Measurements from ENCODE around the gene DPYSL3. TPM values are rescaled to one million over a fixed set of nuclear protein-coding genes. Genes with fewer than 3 reads are reported as not detected.

The DPYSL3 gene
- total RNA-seq, 1 donor from 2014 or later = 102 TPM

- Mint-ChIP-seq H3K9me3 (no peaks in the 10 kb centered on the region), H3K27ac (ENCODE audit: unreplicated experiment) (no peak overlapping the region), H3K4me1 (no peaks in the 10 kb centered on the region), H3K4me3 (no peak overlapping the region), H3K36me3 (ENCODE audit: low read depth) (peaks cover 2% of the 10 kb centered on the region), H3K27me3 (ENCODE audit: low read depth) (no peaks in the 10 kb centered on the region)
- no peak for DNase-seq (ENCODE audit: low read depth, low spot score)
- TF ChIP-seq, protein P1, sequence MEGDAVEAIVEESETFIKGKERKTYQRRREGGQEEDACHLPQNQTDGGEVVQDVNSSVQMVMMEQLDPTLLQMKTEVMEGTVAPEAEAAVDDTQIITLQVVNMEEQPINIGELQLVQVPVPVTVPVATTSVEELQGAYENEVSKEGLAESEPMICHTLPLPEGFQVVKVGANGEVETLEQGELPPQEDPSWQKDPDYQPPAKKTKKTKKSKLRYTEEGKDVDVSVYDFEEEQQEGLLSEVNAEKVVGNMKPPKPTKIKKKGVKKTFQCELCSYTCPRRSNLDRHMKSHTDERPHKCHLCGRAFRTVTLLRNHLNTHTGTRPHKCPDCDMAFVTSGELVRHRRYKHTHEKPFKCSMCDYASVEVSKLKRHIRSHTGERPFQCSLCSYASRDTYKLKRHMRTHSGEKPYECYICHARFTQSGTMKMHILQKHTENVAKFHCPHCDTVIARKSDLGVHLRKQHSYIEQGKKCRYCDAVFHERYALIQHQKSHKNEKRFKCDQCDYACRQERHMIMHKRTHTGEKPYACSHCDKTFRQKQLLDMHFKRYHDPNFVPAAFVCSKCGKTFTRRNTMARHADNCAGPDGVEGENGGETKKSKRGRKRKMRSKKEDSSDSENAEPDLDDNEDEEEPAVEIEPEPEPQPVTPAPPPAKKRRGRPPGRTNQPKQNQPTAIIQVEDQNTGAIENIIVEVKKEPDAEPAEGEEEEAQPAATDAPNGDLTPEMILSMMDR (conservative IDR thresholded peaks at IDR 0.05) = no peak
These were observed 41.8 kb downstream of the DPYSL3 start for GRCh38 chr5:147467973-147468508.

DNA sequence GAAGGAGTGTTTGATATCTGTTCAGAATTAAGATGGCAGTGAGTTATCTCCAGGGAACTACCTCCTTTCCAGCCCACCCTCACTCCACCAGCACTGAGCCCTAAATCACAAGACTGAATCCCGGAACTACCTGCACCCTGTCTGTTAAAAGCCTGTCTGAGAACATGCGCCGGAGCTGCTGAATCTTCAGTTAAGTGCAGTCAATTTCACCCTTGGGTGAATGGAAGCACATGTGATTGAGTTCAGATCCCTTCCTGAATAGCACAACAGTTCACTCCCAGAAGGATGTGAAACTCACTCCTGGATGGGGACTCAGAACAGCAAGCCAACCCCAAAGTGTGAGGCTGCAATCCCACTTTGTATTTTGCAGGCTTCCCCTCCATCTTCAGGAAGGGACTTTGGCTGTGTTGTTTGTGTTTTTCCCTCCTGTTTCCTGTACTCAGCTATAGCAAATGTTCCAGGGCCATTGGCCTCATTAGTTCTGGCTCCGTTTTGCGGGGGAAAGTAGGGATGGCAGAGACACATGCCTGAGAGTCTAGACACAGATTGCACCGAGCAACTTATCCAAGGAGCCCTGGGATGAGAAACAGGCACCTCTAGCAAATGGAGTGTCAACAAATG is 43.4 kb downstream of the DPYSL3 start:
- no peak overlapping the region for H3K4me3 Mint-ChIP-seq

GRCh38 chr5:147465747-147466146 is 44.1 kb downstream of the DPYSL3 start:
- TF ChIP-seq, protein P1 (conservative IDR thresholded peaks at IDR 0.05) = no peak

More for the DNA sequence above, 43.4 kb downstream of the DPYSL3 start:
- DNase-seq (ENCODE audit: low read depth, low spot score) = no peak
- Mint-ChIP-seq H3K9me3 (peaks cover 3% of the 10 kb centered on the region), H3K27ac (ENCODE audit: unreplicated experiment) (no peak overlapping the region), H3K36me3 (ENCODE audit: low read depth) (peaks cover 3% of the 10 kb centered on the region), H3K27me3 (ENCODE audit: low read depth) (no peaks in the 10 kb centered on the region), H3K4me1 (no peaks in the 10 kb centered on the region)
- TF ChIP-seq, protein P1 (conservative IDR thresholded peaks at IDR 0.05) = no peak

DNA sequence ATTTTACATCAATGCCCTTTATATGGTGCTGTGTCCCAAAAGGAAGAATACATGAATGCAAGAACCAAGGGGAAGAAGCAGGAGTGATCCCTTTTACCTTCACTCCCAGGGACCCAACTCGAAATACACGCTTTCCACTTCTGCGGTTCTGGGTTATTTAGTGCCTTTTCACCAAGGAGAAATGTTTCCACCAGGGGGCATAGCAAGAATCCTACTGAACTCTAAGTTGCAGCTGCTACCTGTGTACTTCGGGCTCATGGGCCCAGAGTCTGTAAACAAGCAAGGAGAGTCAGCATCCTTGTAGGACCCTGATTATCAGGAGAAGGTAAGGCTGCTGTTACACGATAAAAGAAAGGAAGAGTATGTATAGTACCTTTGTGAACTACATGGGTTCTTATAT is 45.7 kb downstream of the DPYSL3 start:
- peaks cover 7% of the 10 kb centered on the region for H3K9me3 Mint-ChIP-seq
- no peak for DNase-seq (ENCODE audit: low read depth, low spot score)
- no peak overlapping the region for H3K27ac Mint-ChIP-seq (ENCODE audit: unreplicated experiment)
- TF ChIP-seq, protein P1 (conservative IDR thresholded peaks at IDR 0.05) = peak; percentile 65
- peaks cover 6% of the 10 kb centered on the region for H3K36me3 Mint-ChIP-seq (ENCODE audit: low read depth)
- H3K27me3 Mint-ChIP-seq (ENCODE audit: low read depth) = no peaks in the 10 kb centered on the region
- H3K4me3 Mint-ChIP-seq = no peak overlapping the region
- no peaks in the 10 kb centered on the region for H3K4me1 Mint-ChIP-seq

More at GRCh38 chr5:147465747-147466146, 44.1 kb downstream of the DPYSL3 start:
- DNase-seq (ENCODE audit: low read depth, low spot score) = no peak
- Mint-ChIP-seq H3K4me3 (no peak overlapping the region), H3K27me3 (ENCODE audit: low read depth) (no peaks in the 10 kb centered on the region), H3K9me3 (peaks cover 4% of the 10 kb centered on the region), H3K27ac (ENCODE audit: unreplicated experiment) (no peak overlapping the region), H3K4me1 (no peaks in the 10 kb centered on the region), H3K36me3 (ENCODE audit: low read depth) (peaks cover 3% of the 10 kb centered on the region)

DNA sequence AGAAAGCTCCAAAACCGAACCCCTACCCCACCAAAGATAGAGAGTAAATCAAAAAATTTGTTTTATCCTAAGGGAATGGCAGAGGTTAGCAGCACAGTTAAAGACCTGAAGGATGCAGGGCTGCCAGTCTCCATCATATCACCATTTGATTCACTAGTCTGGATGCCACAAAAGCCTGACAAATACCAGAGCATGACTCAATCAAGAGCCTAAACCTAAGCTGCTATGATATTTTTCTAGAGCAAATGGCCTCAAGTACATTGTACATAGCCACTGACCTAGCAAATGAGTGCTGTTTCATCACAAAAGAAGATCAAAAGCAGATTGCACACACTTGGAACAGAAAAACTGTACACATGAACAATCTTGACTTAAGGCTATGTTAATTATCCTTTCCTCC is 48.0 kb downstream of the DPYSL3 start:
- Mint-ChIP-seq H3K27me3 (ENCODE audit: low read depth) (no peaks in the 10 kb centered on the region), H3K27ac (ENCODE audit: unreplicated experiment) (no peak overlapping the region), H3K9me3 (peaks cover 7% of the 10 kb centered on the region), H3K4me1 (peaks cover 3% of the 10 kb centered on the region), H3K36me3 (ENCODE audit: low read depth) (peaks cover 6% of the 10 kb centered on the region), H3K4me3 (no peak overlapping the region)
- no peak for DNase-seq (ENCODE audit: low read depth, low spot score)
- TF ChIP-seq, protein P1 (conservative IDR thresholded peaks at IDR 0.05) = no peak

Data from neural crest cell (in vitro differentiated cells).